ENCODE measurements around the gene LRP1-AS.

The LRP1-AS gene

DNA sequence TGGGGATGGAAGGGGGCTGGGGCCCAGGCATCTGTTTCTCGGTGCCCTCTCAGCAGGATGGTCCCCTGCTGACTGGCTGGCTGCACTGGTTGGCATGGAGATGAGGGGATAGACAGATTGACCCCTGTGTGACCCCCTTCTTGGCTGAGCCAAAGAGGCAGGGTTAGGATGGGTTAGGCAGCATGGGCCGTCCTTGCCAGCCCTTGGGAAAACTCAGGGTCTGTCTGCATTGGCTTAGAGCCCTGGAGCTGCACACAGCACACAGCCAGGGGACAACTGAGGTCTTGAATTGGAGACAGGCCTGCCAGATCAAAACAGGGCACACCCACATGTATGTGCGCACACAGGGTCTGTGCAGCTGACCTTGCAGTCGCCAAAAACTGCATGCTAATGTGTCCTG, 11.2 kb upstream of the LRP1-AS start:
- Mint-ChIP-seq H3K4me1 (ENCODE audit: low read depth) (peaks cover 2% of the 10 kb centered on the region), H3K27me3 (ENCODE audit: low read depth) (peaks cover 4% of the 10 kb centered on the region), H3K4me3 (no peak overlapping the region), H3K36me3 (ENCODE audit: low read depth) (no peaks in the 10 kb centered on the region), H3K27ac (no peak overlapping the region), H3K9me3 (no peaks in the 10 kb centered on the region)

DNA sequence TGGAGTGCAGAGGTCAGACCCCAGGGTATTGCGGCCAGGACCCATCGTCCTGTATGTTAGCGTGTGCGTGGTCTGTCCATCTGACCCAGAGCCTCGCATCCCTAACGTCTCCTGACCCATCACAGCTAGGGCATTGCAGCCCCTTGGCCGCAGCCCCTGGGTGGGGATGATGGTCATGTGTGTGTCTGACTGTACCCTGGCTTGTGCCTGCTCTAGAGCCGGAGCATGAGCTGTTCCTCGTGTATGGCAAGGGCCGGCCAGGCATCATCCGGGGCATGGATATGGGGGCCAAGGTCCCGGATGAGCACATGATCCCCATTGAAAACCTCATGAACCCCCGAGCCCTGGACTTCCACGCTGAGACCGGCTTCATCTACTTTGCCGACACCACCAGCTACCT, 10.8 kb upstream of the LRP1-AS start:
- Mint-ChIP-seq H3K36me3 (ENCODE audit: low read depth) (no peaks in the 10 kb centered on the region), H3K4me3 (no peak overlapping the region), H3K27me3 (ENCODE audit: low read depth) (peaks cover 4% of the 10 kb centered on the region), H3K27ac (no peak overlapping the region), H3K4me1 (ENCODE audit: low read depth) (peaks cover 2% of the 10 kb centered on the region), H3K9me3 (no peaks in the 10 kb centered on the region)

DNA sequence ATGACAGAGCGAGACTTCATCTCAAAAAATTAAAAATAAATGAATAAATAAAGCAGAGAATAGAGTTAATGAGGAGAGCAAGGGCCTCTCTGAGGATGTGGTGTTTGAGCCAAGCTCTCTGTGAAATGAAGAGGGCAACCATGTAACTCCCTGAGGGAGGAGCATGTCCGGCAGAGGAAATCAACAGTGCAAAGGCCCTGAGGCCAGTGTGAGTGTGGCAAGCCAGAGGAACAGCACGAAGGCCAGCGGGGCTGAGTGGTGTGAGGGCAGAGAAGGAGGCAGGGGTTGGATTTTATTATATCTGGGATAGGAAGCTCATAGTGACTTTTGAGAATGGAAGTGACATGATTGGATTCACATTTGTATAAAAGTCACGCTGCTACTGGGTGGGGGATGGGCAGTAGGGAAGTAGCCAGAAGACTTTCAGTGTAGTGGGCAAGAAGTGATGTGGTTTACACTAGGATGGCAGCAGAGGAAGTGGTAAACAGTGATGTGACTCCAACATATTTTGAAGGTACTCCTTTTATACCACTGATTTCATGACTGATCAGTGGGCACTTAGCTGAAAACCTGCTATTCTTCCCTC, 10.3 kb upstream of the LRP1-AS start:
- H3K36me3 Mint-ChIP-seq (ENCODE audit: low read depth) = no peaks in the 10 kb centered on the region
- peaks cover 4% of the 10 kb centered on the region for H3K27me3 Mint-ChIP-seq (ENCODE audit: low read depth)
- H3K27ac Mint-ChIP-seq = no peak overlapping the region
- H3K9me3 Mint-ChIP-seq = no peaks in the 10 kb centered on the region
- no peak overlapping the region for H3K4me3 Mint-ChIP-seq
- H3K4me1 Mint-ChIP-seq (ENCODE audit: low read depth) = peaks cover 2% of the 10 kb centered on the region

DNA sequence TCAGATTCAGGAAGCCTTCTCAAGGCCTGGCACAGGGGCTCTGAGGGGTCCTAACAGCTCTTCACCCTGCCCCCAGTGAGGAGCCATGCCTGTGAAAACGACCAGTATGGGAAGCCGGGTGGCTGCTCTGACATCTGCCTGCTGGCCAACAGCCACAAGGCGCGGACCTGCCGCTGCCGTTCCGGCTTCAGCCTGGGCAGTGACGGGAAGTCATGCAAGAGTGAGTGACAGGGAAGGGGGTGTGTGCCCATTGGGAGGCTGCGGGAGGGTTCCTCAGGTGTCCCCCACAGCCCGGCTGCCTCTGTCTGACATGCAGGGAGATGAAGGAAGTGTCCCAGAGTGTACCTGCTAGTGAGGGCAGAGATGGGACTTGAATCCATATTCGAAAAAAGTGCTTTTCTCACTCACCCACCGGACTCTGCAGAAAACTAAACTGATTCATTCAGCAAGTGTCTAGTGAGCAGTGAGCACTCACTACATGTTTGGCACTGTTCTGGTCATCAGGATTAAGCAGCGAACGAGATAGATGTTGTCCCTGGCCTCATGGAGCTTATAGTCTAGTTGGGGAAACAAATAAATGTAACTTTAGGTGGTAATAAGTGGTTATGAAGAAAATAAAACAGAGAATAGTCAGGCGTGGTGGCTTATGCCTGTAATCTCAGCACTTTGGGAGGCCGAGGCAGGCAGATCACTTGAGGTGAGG, 9.4 kb upstream of the LRP1-AS start:
- H3K27ac Mint-ChIP-seq = no peak overlapping the region
- H3K4me3 Mint-ChIP-seq = no peak overlapping the region
- peaks cover 2% of the 10 kb centered on the region for H3K4me1 Mint-ChIP-seq (ENCODE audit: low read depth)
- no peaks in the 10 kb centered on the region for H3K9me3 Mint-ChIP-seq
- peaks cover 4% of the 10 kb centered on the region for H3K27me3 Mint-ChIP-seq (ENCODE audit: low read depth)
- no peaks in the 10 kb centered on the region for H3K36me3 Mint-ChIP-seq (ENCODE audit: low read depth)

DNA sequence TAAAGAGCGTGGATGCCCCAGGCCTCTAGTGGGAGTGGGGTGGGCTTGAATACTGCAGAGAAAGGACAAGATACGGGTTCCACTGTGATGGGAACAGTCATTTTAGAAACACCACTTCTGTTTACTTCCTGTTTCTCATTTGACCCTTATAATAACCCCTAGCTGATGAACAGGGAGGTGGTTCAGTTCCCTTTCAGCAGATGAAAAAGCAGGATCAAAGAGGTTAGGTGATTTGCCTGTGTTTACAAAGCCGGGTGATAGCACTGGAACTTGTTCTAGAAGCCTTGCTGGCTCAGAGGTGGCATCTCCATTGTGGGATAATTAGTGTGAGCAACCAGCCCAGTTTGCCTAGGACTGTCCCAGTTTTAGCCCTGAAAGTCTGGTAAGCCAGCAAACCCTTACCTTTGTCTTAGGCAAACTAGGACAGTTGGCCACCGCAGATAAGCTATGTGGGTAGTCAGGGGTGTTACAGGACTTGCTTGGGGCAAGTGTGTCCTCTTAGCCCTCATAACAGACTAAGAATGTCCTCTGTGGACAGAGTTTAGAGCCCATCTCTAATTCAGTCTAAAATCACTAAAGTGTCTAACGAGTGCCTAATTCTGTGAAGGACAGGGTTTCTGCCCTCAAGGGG, 7.5 kb upstream of the LRP1-AS start:
- Mint-ChIP-seq H3K4me1 (ENCODE audit: low read depth) (peaks cover 2% of the 10 kb centered on the region), H3K4me3 (no peak overlapping the region), H3K36me3 (ENCODE audit: low read depth) (no peaks in the 10 kb centered on the region), H3K27me3 (ENCODE audit: low read depth) (peaks cover 4% of the 10 kb centered on the region), H3K27ac (no peak overlapping the region), H3K9me3 (no peaks in the 10 kb centered on the region)

DNA sequence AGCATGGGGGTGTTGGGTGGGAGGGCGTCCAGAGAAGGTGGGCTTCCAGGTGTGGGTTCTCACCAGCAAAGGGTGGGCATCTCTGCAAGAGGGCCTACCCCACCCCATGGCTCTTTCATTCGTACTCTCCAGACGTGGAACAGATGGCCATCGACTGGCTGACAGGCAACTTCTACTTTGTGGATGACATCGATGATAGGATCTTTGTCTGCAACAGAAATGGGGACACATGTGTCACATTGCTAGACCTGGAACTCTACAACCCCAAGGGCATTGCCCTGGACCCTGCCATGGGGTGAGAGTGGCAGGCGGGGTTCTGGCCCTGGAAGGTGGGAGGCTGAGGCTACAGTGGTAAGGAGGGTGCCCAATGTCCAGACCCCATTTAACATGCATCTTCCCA, 6.7 kb upstream of the LRP1-AS start:
- H3K27me3 Mint-ChIP-seq (ENCODE audit: low read depth) = peaks cover 4% of the 10 kb centered on the region
- H3K27ac Mint-ChIP-seq = no peak overlapping the region
- no peak overlapping the region for H3K4me3 Mint-ChIP-seq

DNA sequence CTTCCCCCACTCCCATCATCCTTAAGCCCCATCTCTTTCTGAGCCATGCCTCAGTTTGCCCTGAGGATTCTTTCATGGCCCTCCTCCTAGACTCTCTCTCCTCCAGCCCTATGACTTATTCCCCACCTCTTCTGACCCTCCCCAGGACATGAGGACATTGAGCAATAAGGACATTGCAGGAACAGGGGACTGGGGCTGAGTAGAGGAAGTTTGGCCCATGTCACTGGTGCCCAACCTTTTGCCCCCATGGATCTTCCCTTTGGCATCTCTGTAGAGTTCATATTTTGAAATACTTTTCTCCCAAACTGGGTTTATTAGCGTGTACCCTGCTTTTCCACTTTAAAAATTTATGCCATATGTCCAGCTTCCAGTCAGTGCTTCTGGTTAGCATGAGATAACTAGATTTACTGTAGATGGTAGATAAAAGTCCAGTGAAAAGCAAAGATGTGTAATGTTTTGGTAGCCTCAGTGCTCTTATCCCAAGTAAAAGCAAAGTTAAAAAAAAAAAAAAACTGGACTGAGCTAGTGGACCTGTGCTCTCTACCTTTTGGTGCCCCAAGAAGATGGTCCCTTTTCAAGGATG, 6.1 kb upstream of the LRP1-AS start:
- Mint-ChIP-seq H3K36me3 (ENCODE audit: low read depth) (no peaks in the 10 kb centered on the region), H3K4me3 (no peak overlapping the region), H3K4me1 (ENCODE audit: low read depth) (peaks cover 2% of the 10 kb centered on the region), H3K9me3 (no peaks in the 10 kb centered on the region), H3K27ac (no peak overlapping the region), H3K27me3 (ENCODE audit: low read depth) (peaks cover 4% of the 10 kb centered on the region)

More for the DNA sequence above, 6.7 kb upstream of the LRP1-AS start:
- H3K9me3 Mint-ChIP-seq = no peaks in the 10 kb centered on the region
- H3K4me1 Mint-ChIP-seq (ENCODE audit: low read depth) = peaks cover 2% of the 10 kb centered on the region
- H3K36me3 Mint-ChIP-seq (ENCODE audit: low read depth) = no peaks in the 10 kb centered on the region

DNA sequence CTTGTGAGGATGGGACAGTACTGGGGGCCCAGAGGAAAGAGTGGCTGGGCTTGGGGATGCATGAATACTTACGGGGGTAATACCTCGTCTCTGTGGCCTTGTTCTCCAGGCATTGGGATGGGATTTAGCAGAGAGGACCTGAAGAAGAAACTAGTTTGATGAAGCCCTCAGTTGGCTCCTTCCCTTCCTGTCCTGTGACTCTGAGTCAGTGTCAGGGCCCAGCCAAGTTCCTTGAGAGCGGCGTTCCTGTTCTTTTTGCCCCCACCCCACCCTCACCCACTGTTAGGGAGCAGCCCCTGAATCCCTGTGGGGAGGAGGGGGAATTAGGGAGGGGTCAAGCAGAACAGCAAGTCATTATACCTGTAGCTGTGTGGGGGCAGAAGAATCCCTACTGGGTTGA, 5.2 kb upstream of the LRP1-AS start:
- Mint-ChIP-seq H3K9me3 (no peaks in the 10 kb centered on the region), H3K4me3 (no peak overlapping the region), H3K36me3 (ENCODE audit: low read depth) (no peaks in the 10 kb centered on the region), H3K27me3 (ENCODE audit: low read depth) (peaks cover 4% of the 10 kb centered on the region), H3K27ac (no peak overlapping the region), H3K4me1 (ENCODE audit: low read depth) (peaks cover 2% of the 10 kb centered on the region)

DNA sequence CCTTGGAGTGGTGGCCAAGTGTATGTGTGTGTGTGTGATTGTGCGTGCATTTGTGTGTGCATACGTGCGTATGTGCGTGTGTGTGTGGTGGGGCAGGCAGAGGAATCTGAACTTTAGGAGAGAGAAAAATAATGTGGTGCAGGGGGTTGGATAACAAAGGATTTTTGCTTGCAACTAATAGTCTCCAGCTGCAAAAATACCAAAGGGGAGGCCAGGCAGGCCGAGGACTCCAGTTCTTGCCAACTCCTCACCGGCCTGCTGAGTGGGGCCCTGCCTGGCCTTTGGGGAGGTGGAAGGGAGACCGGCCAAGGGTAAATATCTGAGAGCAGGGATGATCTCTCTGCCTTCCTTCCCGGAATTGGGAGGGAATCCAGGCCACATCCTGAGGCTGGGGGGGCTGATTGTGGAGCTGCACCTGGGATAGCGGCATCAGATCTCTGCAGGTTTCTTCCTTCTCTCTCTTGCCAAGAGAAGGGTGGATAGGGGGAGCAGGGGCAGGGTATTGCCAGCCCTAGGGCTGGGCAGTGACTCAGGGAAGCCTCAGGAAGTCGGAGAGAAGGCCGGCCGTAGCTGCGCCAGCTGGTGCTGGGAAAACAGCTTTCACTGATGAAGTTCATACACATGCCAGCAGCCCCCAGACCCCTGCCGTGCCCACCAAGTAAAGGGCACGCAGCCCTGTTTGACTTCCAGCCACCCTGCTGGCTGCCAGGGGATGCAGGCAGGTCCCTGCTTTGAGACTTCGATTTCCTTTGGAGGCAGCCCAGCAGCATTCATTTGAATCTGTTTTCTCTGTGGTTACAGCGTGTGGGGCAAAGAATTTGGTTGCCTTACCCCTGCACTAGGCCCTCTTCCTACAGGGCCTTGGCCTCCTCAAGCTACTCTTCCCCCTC, 4.6 kb upstream of the LRP1-AS start:
- Mint-ChIP-seq H3K27ac (no peak overlapping the region), H3K4me1 (ENCODE audit: low read depth) (no peaks in the 10 kb centered on the region), H3K4me3 (no peak overlapping the region), H3K9me3 (no peaks in the 10 kb centered on the region), H3K36me3 (ENCODE audit: low read depth) (no peaks in the 10 kb centered on the region), H3K27me3 (ENCODE audit: low read depth) (peaks cover 4% of the 10 kb centered on the region)

DNA sequence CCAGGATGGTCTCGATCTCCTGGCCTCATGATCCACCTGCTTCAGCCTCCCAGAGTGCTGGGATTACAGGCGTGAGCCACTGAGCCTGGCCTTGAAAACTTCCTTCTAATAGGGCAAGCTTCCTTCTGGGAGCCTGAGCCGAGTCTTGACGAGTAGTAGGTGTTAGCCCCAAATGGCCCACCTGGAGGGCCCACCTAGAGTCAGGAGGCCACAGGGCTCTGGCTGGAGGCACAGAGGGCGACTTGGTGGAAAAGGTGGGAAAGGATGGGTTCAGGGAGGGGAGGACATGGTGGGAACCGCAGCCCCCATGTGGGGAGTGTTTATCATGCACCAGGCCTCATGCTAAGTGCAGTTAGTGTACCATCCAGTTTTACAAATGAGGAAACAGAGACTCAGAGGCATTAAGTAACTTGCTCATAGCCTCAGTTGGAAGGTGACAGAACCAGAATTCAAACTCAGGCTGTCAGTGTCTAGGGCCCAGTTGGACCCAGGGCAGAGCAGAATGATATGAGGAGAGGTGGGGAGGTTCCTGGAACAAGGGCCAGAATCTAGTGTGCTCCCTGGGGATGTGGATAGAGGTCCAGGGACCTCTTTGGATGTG, 3.1 kb upstream of the LRP1-AS start:
- Mint-ChIP-seq H3K4me3 (no peak overlapping the region), H3K27me3 (ENCODE audit: low read depth) (peaks cover 4% of the 10 kb centered on the region), H3K36me3 (ENCODE audit: low read depth) (no peaks in the 10 kb centered on the region), H3K27ac (no peak overlapping the region), H3K4me1 (ENCODE audit: low read depth) (no peaks in the 10 kb centered on the region), H3K9me3 (no peaks in the 10 kb centered on the region)

DNA sequence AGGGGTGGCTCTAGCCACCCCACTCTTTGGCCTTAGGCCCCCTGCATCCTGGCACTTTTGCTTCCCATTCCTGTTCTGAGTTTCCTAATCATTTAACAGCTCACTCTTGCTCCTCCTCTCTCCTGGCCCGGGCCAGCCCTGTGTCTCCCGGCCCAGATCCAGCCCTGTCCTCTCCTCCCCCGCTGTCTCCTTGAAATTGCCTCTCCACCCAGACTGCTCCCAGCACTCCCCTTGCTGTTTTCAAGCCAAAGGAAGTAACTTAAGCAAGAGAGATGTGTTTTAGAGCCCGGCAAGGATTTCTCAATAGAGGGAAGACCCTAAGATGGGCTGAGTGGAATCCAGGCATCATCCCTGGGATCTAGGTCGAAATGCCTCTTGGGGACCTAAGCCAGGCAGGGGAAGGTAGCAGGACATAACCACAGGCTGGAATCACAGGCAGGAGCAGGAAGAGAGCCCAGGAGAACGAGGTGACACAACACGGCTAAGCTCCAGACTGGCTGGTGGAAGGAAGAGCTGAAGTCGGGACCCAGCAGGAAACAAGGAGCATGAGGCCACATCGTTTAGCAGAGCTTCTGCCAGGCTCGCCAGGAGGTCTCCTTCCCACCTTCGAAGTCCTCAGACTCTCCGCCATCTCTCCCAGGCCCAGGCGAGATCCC, 2.0 kb upstream of the LRP1-AS start:
- Mint-ChIP-seq H3K27me3 (ENCODE audit: low read depth) (no peaks in the 10 kb centered on the region), H3K9me3 (no peaks in the 10 kb centered on the region), H3K27ac (no peak overlapping the region), H3K4me3 (no peak overlapping the region), H3K4me1 (ENCODE audit: low read depth) (no peaks in the 10 kb centered on the region), H3K36me3 (ENCODE audit: low read depth) (no peaks in the 10 kb centered on the region)

DNA sequence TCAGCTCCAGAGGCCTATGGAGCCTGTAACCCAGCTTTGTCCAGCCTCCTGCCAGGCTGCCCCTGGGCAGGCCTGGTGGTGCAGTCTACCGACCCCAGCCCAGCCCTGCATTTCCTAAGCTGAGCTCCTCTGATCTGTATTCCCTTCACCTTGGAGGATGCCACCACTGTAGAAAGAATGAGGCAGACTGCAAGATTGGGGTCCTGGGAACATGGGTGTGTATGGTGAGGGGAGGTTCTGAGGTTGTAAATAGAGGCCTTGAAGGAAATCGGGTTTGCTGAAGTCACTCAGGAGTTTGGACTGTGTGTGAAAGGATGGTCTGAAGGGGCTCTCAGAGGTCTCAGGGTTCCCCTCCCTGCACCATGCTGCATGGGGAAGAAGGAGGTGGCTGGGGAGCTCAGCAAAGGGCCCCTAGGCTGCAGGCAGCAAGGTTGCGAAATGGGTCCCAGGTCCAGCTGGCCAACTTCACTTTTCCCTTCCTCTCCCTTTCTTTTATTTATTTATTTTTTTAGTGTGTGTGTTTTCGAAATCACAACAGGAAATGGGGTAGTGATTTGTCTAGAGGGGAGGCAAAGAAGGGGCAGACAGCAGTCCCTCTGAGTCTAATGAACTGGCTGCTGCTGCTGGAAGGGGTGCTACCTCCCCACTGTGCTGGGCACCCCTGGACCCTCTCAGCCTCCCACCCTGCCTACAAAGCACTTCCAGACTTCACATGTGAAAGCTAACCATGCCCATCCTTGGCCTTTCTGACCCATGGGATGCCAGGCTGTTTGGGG, 1.2 kb upstream of the LRP1-AS start:
- Mint-ChIP-seq H3K9me3 (no peaks in the 10 kb centered on the region), H3K4me1 (ENCODE audit: low read depth) (no peaks in the 10 kb centered on the region), H3K27me3 (ENCODE audit: low read depth) (peaks cover 4% of the 10 kb centered on the region), H3K36me3 (ENCODE audit: low read depth) (no peaks in the 10 kb centered on the region), H3K4me3 (no peak overlapping the region), H3K27ac (no peak overlapping the region)

DNA sequence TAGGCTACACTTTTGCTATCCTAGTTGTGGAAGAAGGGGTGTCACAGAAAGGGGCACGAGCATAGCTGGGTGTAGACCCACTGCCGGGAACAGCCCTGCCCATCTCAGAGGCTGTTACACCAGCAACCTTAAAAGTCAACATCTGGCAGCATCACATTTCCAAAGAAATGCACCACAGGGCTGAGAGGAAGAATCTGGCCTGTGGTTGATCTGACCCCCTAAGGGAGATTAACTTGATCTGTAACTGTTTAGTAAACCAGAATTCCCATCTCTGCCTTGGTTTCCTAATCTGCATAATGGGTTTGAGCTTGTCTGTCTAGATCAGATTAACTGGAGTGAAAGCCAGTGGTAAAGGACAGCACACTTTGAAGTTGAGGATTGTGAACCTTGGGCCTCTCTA, 1.3 kb downstream of the LRP1-AS start:
- H3K27ac Mint-ChIP-seq = no peak overlapping the region
- no peaks in the 10 kb centered on the region for H3K4me1 Mint-ChIP-seq (ENCODE audit: low read depth)
- no peak overlapping the region for H3K4me3 Mint-ChIP-seq
- peaks cover 4% of the 10 kb centered on the region for H3K27me3 Mint-ChIP-seq (ENCODE audit: low read depth)
- no peaks in the 10 kb centered on the region for H3K9me3 Mint-ChIP-seq
- H3K36me3 Mint-ChIP-seq (ENCODE audit: low read depth) = no peaks in the 10 kb centered on the region
